ENCODE measurements around the gene CFDP1.

CFDP1 gene

DNA sequence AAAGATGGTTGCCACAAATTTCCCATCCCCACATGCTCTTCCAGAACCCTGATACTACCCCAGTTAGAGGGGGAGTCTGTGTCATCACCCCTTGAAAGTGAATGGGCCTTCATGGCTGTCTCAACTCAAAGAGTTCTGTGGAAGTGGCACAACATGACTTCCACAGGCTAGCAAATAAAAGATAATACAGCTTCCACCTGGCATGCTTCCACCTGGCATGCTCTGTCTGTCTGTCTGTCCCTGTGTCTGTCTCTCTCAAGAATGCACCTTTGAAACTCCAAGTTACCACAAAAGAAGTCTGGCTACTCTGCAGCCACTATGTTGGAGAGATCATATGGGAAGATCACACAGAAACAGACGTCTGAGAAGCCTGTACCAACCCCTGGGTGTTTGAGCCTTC lies 35.0 kb downstream of the CFDP1 start:
- no peak for TF ChIP-seq GATA3 (IDR thresholded peaks at IDR 0.05; ENCODE audit: low read depth, low read length)
- TF ChIP-seq GATA2 (IDR thresholded peaks at IDR 0.05; ENCODE audit: low read depth, low read length), result no peak

DNA sequence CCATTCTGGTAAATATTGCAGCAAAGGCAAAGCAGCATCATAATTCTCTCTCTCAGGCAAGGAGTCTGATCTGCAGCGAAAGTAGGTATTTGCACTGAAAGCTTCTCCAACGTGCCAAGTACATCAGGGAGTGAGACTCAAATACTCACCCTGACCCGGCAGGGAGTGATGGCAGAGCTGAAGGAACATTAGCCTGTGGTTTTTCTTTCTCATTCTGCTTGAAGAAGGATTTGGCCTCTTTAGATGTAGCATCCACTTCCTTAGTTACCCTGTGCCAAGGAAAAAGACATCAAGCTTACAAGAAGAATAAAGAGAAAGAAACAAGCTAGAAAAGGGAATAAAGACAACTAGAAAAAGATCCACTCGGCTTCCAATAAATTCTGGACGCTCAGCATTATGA lies 38.4 kb downstream of the CFDP1 start:
- no peak for TF ChIP-seq GATA2 (IDR thresholded peaks at IDR 0.05; ENCODE audit: low read depth, low read length)
- TF ChIP-seq GATA3 (IDR thresholded peaks at IDR 0.05; ENCODE audit: low read depth, low read length), result no peak

DNA sequence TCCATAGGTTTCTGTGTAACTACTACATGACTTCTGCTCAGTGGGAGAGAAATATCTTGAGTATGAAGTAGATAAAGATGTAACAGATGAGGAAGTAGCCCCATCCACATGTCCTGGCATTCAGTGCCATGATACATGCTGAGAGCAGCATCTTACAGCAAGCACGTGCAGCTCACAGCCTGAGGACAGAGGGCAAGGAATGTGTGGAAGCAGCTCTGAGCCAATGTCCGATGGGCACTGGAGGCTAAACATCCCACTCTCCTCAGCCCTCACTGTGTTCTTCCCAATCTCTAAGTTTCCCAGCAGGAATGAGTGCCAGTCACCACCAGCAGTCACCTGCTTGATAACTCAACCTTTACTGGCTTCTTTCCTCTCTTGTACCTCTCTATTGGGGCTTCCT lies 40.4 kb downstream of the CFDP1 start:
- TF ChIP-seq GATA3 (IDR thresholded peaks at IDR 0.05; ENCODE audit: low read depth, low read length) (no peak), GATA2 (IDR thresholded peaks at IDR 0.05; ENCODE audit: low read depth, low read length) (no peak)

DNA sequence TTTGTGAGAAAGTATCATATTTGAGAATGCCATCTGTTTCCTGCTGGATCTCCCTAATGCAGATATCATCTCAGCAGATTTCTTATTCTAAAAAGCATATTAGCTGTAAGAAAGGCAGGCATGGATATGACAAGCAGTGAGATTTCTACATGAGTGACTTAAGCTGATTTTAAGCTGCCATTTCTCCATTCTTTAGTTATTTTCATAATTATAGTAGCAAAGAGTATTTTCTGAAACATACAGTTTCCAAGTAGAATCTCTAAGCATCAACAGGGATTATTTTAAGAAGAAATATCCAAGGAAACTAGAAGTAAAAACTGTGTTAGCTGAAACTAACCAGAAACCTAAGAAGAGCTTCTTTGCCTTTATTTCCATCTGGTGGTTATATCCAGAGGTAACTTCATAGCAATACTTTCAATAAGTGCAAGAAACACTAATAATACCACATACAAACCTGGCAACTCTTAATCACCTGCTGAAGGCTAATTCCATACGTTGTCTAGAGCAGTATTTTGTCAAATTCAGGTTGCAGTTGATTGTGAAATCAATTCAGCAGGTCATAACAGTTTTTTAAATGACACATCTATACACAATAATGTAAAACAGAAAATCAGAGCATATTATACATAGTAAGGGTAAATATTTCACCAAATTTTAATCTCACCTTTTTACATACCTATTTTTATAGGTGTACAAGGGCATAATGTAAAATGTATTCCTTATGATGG lies 42.2 kb downstream of the CFDP1 start:
- TF ChIP-seq GATA3 (IDR thresholded peaks at IDR 0.05; ENCODE audit: low read depth, low read length) (no peak), GATA2 (IDR thresholded peaks at IDR 0.05; ENCODE audit: low read depth, low read length) (no peak)

DNA sequence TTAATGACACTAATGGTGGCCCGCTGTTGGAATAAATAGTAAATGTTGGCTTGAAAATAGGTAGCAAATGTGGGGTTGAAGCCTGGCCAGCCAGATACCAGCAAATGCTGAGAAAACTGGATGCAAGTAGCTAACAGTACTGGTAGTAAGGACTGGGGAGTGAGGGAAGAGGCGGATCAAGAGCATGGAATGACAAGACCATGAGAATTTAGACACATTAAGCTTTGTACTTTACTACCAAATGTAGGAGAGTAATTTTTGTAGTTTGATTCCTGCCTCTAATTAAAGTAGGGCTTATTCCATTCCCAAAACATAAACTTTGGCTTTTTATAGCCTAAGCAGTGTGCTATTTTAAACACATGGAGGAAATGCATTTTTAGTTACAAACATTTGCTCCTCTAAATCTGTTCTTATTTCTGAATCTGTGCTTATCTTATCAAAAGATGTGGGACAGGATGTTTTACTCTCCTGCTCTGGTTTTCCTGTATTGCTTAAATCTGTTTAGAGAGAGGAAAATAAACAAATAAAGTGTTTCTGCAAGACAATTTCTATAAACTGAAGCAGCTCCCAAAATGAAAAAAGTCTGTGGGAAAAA lies 44.1 kb downstream of the CFDP1 start:
- TF ChIP-seq GATA3 (IDR thresholded peaks at IDR 0.05; ENCODE audit: low read depth, low read length) (no peak), GATA2 (IDR thresholded peaks at IDR 0.05; ENCODE audit: low read depth, low read length) (no peak)

DNA sequence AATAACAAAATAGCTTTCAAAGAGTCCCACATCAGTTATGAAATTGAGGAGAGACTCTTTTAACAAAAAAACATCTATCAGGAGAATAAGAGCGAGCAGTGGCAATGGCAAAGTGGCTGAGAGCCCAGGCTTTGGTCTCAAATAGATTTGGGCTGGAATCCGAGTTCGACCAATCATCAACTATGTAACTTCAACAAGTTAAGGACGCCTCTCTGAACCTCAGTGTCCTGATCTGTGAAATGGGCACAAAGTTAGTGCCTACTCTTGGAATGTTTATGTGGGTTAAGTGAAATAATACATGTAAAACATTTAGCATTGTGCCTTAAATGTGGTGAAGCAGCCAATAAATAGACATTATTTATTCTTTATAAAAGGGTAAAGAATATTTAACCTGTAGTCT lies 45.4 kb downstream of the CFDP1 start:
- no peak for TF ChIP-seq GATA2 (IDR thresholded peaks at IDR 0.05; ENCODE audit: low read depth, low read length)
- TF ChIP-seq GATA3 (IDR thresholded peaks at IDR 0.05; ENCODE audit: low read depth, low read length), result no peak

DNA sequence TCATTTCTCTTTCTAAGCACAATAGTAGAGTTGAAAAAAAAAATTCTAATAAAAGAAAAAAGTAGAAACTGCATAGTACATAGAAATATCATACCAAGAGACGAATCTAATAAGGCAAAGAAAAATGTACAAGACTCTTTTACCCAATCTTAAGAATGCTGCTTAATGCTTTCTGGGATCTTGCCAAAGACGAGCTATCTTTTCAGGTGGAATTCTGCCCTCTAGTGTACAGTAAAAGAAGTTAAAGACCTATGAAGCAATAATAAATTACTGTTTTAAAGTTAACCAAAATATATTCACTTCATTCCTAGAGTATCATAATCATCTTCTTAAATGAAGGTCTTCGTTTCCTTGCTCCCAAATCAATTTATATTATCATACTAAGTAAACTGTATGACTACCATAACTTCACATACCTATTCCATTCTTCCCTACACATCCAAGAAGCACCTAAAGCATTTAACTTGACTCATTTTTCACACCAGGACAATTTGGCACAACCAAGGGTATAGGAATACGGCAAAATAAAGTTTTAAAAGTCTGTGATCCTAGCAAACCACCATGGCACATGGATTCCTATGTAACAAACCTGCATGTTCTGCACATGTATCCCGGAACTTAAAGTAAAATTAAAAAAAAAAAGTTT lies 47.7 kb downstream of the CFDP1 start:
- no peak for TF ChIP-seq GATA2 (IDR thresholded peaks at IDR 0.05; ENCODE audit: low read depth, low read length)

DNA sequence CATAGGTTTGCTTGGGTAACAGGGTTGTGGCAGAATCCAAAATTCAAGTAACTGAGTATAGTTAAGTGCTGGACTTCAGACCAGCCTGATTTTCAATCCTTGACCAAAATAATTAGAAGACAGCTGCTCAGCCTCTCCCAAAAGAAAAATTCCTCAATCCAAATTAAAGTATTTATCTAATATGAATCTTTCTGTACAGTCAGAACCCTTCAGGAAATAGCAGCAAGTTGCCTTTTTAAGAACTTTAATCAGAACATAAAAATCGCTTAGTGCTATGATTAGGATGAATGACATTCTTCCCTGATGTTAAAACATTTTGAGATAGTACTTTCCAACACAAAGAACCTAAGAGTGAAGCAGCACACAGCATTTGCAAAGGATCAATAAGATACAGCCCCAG lies 50.2 kb downstream of the CFDP1 start:
- no peak for TF ChIP-seq GATA2 (IDR thresholded peaks at IDR 0.05; ENCODE audit: low read depth, low read length)
- no peak for TF ChIP-seq GATA3 (IDR thresholded peaks at IDR 0.05; ENCODE audit: low read depth, low read length)

DNA sequence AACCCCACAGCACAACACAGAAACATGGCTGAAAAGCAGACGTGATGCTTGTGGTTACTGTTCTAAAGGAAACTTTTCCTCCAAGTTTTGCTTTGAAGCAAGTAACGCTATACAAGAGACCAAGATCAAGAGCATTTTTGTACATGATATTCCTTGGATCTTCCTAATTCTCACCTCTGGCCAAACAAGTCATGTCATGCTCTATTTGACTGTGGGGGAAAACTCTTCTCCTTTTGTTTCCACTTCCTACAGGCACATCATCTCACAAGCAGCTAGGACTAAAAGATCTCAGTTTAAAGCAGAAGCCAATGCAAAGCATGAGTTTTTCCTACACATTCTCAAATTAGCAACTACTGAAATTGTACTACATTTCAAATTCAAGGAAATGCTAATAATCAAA lies 50.7 kb downstream of the CFDP1 start:
- TF ChIP-seq GATA2 (IDR thresholded peaks at IDR 0.05; ENCODE audit: low read depth, low read length) (no peak), GATA3 (IDR thresholded peaks at IDR 0.05; ENCODE audit: low read depth, low read length) (no peak)

DNA sequence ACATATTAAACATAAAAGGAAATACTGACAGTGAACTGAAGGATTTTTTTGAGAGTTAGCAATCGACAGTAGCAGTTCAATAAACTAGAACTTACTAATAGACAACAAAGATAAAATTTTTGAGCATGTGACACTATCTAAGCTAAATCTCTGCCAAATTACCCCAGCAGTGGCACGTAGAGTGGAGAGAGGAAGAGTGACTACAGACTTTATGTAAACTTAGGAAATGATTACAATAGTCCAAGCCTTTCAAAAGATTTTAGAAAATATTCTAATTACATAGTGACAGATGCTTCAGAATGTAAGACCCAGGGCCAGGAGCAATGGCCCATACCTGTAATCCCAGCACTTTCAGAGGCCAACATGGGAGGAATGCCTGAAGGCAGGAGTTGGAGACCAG lies 52.4 kb downstream of the CFDP1 start:
- TF ChIP-seq GATA3 (IDR thresholded peaks at IDR 0.05; ENCODE audit: low read depth, low read length) (no peak), GATA2 (IDR thresholded peaks at IDR 0.05; ENCODE audit: low read depth, low read length) (no peak)

DNA sequence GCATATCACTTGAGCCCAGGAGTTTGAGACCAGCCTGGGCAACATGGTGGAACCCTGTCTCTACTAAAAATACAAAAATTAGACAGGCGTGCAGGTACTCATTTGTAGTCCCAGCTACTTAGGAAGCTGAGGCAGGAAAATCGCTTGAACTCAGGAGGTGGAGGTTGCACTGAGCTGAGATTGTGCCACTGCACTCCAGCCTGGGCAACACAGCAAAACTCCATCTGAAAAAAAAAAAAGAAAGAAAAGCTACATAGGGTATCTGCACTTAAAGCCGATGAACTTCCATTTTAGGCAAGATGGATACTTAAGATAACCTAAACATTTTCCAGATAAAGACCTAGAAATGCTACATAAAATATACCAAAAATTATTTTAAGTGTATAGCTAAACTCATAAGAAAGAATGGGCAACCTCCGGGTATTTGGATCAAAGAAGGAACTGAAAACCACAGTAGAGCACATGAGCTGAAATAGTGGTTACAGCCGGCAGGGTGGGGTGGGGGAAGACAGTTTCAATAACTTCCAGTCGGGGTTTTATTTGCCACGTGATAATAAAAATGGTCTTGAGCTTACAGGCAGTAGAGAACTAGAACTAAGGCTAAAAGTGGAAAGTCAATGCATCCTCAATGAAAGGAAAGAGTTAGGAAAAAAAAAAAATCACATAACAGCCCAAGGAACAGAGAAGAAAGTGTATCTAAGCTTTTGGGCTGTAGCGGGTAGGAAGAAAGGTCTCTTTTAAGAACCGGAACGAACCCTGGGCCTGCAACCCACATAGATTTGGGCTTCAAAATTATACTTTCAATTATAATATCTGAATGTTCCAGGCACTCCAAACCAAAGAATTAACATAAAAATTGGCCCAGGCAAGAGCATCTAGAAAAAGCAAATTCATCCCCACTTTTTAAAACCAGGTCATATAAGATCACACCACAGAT lies 53.1 kb downstream of the CFDP1 start:
- no peak for TF ChIP-seq GATA3 (IDR thresholded peaks at IDR 0.05; ENCODE audit: low read depth, low read length)
- TF ChIP-seq GATA2 (IDR thresholded peaks at IDR 0.05; ENCODE audit: low read depth, low read length), result no peak

DNA sequence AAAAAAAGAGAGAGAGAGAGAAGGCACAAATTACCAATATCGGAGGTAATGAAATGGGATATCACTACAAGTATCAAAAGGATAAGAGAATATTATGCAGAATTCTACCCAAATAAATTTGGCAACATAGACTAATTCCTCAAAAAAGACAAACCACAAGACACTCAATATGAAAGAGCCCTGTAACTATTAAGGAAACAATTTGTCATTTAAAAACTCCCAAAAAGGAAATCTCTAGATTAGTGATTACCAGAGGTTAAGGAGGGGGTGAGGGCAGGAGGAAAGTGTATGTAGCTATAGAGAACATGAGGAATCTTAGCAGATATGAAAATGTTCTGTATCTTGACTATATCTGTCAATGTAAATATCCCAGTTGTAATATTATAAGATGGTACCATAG lies 54.0 kb downstream of the CFDP1 start:
- no peak for TF ChIP-seq GATA3 (IDR thresholded peaks at IDR 0.05; ENCODE audit: low read depth, low read length)
- TF ChIP-seq GATA2 (IDR thresholded peaks at IDR 0.05; ENCODE audit: low read depth, low read length), result no peak

DNA sequence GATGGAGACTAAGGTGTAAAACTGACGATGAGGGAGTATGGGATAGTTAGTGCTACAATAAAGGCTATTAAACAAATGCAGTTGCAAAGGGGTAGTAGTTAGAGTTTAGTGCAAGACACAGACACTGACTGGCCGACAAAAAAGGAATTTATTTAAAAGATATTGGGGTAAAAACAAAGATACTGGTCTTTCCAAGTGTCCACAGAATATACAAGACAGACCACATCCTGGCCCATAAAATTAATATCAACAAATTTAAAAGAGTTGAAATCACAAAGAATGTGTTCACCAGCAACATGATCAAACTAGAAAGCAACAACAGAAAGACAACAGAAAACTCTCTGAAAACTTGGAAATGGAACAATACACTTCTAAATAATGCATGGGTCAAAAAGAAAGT lies 54.7 kb downstream of the CFDP1 start:
- TF ChIP-seq GATA3 (IDR thresholded peaks at IDR 0.05; ENCODE audit: low read depth, low read length) (no peak), GATA2 (IDR thresholded peaks at IDR 0.05; ENCODE audit: low read depth, low read length) (no peak)

DNA sequence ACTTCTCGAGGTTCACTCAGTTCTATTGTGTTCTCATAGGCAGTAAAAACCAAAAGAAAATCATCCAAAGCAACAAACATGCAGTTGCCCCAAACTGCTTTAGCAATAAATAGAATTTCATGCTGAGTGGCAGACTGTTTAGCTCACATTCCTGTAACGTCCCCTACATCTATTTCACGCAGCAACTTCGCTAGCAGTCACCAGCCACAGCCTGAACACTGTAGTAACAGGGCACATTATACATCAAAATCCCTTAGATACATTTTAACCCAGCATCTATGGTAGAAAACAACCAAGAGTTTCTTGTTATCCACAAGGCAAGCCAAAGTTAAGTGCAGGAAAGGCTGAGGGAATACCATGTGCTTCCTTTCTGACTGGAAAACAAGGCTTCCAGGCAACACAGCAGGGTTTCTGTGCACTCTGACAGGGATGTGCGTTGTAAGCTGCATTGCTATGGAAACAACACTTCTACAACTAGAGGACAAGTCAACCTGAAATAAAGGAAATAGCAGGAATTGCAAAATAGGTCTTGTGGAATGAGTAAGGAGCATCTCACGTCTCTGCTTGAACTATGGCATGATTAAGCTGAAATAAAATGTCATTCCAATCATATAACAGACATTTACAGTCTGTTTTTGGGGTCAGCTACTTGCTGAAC lies 55.4 kb downstream of the CFDP1 start:
- TF ChIP-seq GATA2 (IDR thresholded peaks at IDR 0.05; ENCODE audit: low read depth, low read length) (no peak), GATA3 (IDR thresholded peaks at IDR 0.05; ENCODE audit: low read depth, low read length) (no peak)
